GM19099 (cell line): ENCODE results near the gene ST8SIA5.

ENCODE experiments used
- POLR2A ChIP-seq: IDR thresholded peaks from 3 replicates; pipeline ENCODE4 v1.6.1; 2011; ENCODE audit warnings: low read depth; ENCODE audit not compliant: insufficient read length; ENCODE audit errors: extremely low read depth

ST8SIA5 gene, protein sequence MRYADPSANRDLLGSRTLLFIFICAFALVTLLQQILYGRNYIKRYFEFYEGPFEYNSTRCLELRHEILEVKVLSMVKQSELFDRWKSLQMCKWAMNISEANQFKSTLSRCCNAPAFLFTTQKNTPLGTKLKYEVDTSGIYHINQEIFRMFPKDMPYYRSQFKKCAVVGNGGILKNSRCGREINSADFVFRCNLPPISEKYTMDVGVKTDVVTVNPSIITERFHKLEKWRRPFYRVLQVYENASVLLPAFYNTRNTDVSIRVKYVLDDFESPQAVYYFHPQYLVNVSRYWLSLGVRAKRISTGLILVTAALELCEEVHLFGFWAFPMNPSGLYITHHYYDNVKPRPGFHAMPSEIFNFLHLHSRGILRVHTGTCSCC

DNA sequence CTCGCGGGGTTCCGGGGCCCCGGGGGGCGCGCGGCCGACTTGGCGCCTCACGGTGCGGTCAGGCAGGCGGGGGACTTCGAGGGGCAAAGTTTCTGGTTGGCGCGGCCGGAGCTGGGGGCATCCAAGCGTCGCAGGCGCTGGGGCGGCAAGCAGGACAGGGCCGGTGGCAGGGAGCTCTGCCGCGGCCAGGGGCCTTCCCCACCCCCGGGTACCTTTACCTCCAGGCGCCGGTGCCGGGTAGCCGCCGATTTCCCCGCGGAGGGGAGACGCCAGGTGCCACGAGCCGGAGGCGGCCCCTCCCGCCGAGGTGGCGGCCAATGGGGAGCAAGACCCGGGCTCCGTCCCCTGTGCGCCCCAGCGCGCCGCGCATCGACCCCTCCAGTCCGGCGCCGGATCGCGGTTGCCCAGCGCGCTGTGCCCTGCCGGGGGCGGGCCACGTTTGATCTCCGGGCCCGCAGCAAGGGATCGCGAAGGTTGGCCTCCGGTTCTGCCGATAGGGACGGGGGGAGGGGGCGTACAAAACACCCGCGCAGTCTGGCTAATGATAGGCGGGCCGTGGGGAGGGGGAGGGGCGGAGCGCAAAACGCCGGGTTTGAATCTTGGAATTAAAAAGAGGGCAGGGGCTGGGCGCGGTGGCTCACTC is at the start of gene ST8SIA5:
TSS of gene ST8SIA5 (minus strand) at position 495 of the 643 bp plus-strand sequence. CDS start 545 bp downstream, outside the sequence.
- peak; percentile 46 for TF ChIP-seq POLR2A

GRCh38 chr18:46794607-46795006 is 37.8 kb upstream of the ST8SIA5 start:
- no peak for TF ChIP-seq POLR2A

DNA sequence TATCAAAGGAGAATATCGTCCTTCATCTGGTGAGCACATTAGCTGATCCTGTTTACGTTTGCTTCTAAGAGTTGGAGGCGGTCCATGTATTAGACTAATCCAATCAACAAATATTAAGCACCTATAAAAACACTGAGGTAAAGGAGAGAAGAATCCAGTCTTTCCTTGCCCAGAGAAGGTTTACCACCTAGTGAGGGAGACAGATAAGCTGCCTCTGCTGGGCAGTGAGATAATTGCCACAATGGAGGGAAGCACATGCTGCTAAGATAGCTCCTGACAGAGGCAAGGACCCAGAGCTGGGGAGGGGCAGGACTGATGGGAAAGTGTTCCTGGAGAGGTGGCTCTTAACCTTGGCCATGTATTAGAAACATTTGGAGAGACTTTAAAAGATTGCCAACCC is 36.7 kb upstream of the ST8SIA5 start:
- TF ChIP-seq POLR2A = no peak

DNA sequence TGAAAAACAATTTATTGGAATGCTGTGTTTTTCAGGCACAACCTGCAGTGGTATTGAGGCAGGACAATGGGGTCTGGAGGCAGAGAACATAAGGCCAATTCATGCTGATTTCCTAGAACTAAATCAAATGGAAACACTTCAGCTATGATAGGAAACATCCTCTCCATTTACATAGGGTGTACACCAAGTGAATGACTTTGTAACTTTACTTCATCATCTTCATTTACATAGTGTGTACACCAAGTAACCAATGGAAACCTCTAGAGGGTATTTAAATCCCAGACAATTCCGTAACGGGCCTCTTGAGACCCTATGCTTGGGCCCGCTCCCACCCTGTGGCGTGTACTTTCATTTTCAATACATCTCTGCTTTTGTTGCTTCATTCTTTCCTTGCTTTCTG is 32.2 kb upstream of the ST8SIA5 start:
- TF ChIP-seq POLR2A = no peak

DNA sequence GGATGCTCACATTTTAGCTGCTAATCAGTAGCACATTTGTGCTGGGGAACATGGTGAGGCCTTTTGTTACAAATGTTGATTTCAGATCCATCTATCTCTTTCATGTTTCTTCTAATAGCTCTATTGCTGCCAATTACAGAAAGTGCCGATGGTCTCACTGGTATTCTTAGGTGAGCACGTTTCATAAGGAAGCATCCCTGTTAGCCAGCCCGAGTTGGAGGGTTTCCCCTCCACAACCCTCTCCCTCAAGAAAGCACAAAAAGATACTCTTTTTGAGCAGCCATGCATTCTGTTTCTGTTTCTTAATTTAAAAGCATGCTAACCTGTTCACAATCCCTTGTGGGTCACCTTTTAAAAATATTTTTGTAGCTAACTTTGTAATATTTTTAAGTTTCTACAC is 30.8 kb upstream of the ST8SIA5 start:
- TF ChIP-seq POLR2A = no peak

- no peak for TF ChIP-seq POLR2A
Measured at GRCh38 chr18:46772357-46772756, 15.5 kb upstream of the ST8SIA5 start.

DNA sequence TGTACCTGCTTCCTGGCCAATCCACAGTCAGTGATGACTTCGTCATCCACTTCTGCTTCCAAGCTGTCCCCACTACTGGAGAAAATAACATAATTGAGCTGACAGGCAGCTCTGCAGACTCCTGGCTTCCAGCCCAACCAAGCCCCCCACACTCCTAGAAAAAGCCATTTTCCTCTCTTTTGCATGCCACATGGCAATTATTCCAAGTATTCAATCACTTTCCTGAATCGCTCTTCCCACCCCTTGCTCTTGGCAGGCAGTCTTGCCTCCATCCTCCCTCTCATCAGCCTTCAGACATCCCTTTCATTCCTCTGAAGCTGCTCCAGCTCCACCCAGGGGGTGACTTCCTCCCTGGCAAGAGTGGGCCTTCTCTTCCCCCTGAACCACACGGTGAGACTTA is 14.3 kb upstream of the ST8SIA5 start:
- no peak for TF ChIP-seq POLR2A

- TF ChIP-seq POLR2A = no peak
Measured at GRCh38 chr18:46770708-46771107, 13.9 kb upstream of the ST8SIA5 start.

DNA sequence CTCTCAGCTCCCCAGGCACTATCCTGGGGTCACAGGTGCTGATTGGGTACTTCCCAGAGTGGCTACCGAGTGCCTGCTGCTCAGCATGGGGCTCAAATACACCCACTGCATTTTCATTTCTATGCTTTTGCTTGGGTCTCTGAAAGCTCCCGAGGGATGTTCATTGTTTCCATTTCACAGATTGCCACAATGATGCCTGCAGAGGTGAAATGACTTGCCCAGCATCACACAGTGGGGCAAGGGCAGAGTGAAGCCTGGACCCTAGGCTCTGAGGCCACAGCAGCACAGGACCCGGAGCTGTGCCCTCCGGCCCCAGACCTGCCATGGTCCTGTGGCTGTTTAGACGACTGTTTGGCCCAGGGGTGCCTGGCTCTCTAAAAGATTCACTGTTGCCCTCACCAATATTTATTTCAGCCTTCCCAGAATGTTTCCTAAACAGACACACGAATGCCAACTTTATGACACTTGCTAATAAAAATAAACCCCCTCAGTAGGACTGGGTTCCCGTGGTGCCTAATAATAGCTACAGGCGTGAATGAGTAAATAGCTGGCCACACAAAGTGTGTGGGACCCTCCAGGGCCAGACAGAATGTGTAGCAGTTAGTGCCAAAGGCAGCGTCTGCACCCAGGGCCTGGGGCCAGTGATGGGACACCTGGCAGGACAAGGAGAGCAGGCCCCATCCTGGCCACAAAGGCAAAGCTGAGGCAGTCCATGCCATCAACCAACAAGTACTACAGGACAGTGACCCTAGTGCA is 11.5 kb upstream of the ST8SIA5 start:
- no peak for TF ChIP-seq POLR2A

DNA sequence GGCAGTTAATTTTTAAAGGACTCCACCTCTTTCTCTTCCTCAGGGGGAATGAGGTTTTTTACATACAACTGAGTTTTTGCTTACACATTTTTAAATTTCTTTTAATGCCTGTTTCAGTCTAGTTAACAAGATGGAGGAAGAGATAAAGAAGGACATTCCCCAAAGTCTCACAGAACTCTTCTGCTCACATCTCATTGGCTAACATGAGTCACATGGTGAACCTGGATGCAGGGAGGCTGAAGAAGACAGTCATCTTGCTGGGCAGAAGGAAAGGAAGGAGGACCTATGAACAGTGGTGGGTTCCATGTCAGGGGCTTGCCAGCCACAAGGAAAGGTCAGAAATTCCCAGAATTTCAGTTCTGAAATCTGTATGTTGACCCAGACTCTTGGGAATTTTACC is 10.4 kb upstream of the ST8SIA5 start:
- TF ChIP-seq POLR2A = no peak

DNA sequence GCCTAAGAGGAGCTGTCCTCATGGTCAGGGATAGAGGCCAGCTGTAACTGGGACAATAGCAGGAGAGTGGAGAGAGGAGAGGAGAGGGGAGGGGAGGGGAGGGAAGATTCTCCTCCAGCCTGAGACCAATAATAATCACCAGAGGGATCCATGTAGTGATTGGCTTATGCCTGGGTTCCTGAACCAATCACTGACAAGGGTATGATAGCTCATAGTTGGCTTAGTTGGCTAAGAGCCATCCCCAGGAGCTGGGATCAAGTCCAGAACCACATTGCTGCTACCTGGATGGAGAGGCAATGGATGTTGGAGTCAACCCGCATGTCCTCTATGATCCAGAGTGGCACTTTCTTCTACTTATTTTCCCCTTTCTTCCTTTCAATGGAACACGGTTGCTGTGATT is 7.7 kb upstream of the ST8SIA5 start:
- TF ChIP-seq POLR2A = no peak

DNA sequence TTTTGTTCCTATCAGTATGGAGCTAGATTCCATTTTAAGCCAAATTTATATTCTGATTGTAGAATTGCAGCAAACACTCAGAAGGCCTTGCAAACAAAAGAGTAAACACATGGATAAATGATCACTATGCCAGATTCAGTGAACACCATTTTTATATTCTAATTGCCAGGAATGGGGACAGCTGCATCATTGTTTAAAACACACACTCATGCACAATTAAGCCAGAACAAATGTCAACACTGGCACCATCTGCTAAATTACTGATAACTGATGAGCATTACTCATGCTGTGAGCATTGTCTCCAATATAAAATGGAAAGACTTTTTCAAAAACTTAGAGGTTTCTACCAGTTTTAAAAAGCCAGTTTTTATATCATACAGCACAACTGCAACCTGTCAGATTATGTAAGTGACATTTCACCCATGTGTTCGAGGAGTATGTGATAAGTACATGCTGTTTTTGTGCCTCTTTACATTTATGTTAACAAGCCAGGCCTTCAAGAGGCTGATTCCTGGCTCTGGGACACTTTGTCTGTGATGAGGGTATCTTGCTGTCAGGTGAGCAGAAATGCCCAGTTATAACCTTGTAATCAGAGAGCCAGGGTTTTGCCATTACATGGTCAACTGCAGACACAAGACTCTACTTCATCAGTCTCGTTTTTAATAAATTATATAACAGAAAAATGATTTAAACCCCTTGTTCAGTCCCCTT is 4.4 kb upstream of the ST8SIA5 start:
- no peak for TF ChIP-seq POLR2A

DNA sequence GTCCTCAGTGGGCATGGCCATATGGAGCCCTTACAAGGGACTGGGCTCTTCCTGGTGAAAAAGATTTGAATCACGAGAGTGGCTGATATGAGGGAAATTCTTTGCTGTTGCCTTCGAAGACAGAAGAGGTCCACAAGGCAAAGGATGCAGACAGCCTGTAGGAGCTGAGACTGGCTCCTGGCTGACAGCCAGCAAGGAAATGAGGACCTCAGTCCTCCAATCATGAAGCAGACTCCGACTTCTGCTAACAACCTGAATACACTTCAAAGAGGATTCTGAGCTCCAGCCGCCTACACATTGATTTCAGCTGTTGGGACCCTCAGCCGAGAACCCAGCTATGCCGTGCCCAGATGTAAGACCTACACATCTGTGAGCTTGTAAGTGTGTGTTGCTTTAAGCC is 3.0 kb upstream of the ST8SIA5 start:
- TF ChIP-seq POLR2A = no peak

- no peak for TF ChIP-seq POLR2A
Measured at GRCh38 chr18:46756025-46756558, 761 bp downstream of the ST8SIA5 start.
